OCI-M2 (cell line): ENCODE measurements around the gene PRCD.
"Not testable (repeated sequence)": the region's sequence is repeated elsewhere in the genome, so short reads cannot be mapped to it uniquely, and the experiment has no call there.

Experiments
- DNase-seq: peaks from one replicate; lab custom pipeline; 2025; ENCODE audit not compliant: unreplicated experiment; lab: John Stamatoyannopoulos, UW

The PRCD gene

GRCh38 chr17:76551685-76552084, 11.8 kb downstream of the PRCD start:
- DNase-seq: no peak

- DNase-seq: no peak
Observed at GRCh38 chr17:76553178-76553908, 13.5 kb downstream of the PRCD start.

GRCh38 chr17:76554131-76554530, 14.3 kb downstream of the PRCD start:
- no peak for DNase-seq

GRCh38 chr17:76556765-76557367, 17.0 kb downstream of the PRCD start:
- no peak for DNase-seq

GRCh38 chr17:76557368-76558197, 17.7 kb downstream of the PRCD start:
- peak; percentile 54 for DNase-seq

- no peak for DNase-seq
Observed at GRCh38 chr17:76558198-76559095, 18.6 kb downstream of the PRCD start.

- not testable (repeated sequence) for DNase-seq
Observed at GRCh38 chr17:76559460-76559859, 19.6 kb downstream of the PRCD start.

- DNase-seq: no peak
Observed at GRCh38 chr17:76560036-76560876, 20.4 kb downstream of the PRCD start.

- no peak for DNase-seq
Observed at GRCh38 chr17:76560877-76561221, 21.0 kb downstream of the PRCD start.

- DNase-seq: no peak
Observed at GRCh38 chr17:76561332-76561731, 21.5 kb downstream of the PRCD start.

GRCh38 chr17:76561799-76562268, 22.0 kb downstream of the PRCD start:
- no peak for DNase-seq

GRCh38 chr17:76562734-76563148, 22.9 kb downstream of the PRCD start:
- no peak for DNase-seq

GRCh38 chr17:76563359-76563758, 23.5 kb downstream of the PRCD start:
- DNase-seq: not testable (repeated sequence)

GRCh38 chr17:76564991-76565727, 25.3 kb downstream of the PRCD start:
- not testable (repeated sequence) for DNase-seq

- no peak for DNase-seq
Observed at GRCh38 chr17:76565728-76566612, 26.1 kb downstream of the PRCD start.

GRCh38 chr17:76566613-76566943, 26.7 kb downstream of the PRCD start:
- DNase-seq: no peak

GRCh38 chr17:76566988-76567431, 27.2 kb downstream of the PRCD start:
- DNase-seq: no peak
